ENCODE data around the gene BEND3.
"Not testable (repeated sequence)": the region's sequence is repeated elsewhere in the genome, so short reads cannot be mapped to it uniquely, and the experiment has no call there.

The BEND3 gene

GRCh38 chr6:107120404-107120803, 5.1 kb upstream of the BEND3 start:
- DNase-seq: no peak

- no peak for DNase-seq
Observed at GRCh38 chr6:107118976-107119375, 3.7 kb upstream of the BEND3 start.

DNA sequence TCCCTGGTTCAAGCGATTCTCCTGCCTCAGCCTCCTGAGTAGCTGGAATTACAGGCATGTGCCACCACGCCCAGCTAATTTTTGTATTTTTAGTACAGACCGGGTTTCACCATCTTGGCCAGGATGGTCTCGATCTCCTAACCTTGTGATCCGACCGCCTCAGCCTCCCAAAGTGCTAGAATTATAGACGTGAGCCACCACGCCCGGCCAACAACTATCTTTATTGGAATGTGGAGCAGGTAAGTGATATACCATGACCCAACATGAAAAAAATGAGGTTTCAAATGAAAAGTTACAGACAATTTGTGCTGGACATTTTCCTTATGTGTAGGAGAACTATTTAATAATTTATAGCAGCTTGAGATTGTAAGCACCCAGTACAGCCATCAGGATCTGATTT, 3.2 kb upstream of the BEND3 start:
- DNase-seq: not testable (repeated sequence)

DNA sequence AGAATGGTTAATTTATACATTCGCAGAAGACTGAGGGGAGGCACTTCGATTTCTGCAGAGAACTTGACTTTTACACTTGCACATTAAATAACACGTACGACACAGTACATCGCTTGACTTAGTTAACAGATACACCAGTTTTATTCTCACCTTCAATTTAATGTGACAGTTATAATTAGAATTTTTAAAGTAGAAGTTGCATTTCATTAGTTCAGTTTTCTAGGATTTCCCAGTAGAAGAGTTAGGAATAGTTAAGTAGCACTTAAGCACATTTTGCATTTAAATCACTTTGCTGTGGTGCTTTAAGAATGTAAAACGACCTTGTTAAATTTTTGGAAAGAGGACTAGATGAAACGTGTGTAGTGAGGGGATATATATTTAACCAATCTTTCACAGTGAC, 1.6 kb upstream of the BEND3 start:
- no peak for DNase-seq

DNA sequence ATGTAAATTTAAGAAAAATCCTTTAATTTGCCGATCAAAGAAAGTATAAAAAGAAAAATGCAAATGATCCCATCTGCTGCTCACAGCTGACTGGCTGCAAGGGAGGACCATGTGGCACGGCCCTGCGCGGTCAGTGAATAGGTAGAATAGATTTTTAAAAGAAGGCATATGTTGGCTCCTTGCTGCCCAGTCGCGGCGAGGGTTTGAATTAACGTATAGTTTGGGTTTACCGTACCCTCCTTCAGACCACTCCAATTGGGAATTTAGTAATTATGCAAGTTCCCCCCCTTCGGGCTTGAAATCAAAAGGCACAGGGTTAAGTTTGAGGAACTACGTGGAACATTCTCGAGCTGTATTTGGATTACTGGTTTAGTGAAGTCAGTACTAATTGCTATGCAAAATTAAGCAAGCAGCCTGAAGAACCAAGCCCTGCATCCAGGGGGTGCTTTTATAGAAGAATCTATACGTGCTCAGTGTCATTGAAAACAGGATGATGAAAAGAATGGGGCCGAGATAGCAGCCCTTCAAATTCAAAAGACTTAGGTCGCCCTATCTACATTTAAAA, 1.1 kb upstream of the BEND3 start:
- peak; percentile 26 for DNase-seq

- DNase-seq: peak; percentile 48
Observed at GRCh38 chr6:107115695-107116327, 496 bp upstream of the BEND3 start.

- peak; percentile 79 for DNase-seq
Observed at GRCh38 chr6:107114213-107114925, 946 bp downstream of the BEND3 start.

DNA sequence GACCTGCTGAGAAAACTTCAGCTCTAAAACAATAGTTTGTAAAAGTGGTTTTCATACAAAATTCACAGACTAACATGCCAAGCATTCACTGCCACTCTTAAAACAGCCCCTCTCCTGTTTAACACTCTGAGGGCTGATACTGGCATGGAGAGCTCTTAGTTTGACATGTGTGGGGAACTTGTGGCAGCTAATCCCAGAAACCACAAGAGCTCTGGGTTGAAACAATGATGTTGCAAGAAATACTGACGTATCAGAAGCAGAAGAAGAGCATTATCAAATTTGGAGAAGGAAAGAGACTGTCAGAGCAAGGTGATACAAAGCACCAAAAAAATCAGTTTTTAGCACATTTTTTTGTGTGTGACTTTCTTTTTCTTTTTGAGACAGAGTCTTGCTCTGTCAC, 5.1 kb downstream of the BEND3 start:
- no peak for DNase-seq

GRCh38 chr6:107108201-107108890, 7.0 kb downstream of the BEND3 start:
- no peak for DNase-seq

GRCh38 chr6:107107791-107108190, 7.5 kb downstream of the BEND3 start:
- DNase-seq: no peak

DNA sequence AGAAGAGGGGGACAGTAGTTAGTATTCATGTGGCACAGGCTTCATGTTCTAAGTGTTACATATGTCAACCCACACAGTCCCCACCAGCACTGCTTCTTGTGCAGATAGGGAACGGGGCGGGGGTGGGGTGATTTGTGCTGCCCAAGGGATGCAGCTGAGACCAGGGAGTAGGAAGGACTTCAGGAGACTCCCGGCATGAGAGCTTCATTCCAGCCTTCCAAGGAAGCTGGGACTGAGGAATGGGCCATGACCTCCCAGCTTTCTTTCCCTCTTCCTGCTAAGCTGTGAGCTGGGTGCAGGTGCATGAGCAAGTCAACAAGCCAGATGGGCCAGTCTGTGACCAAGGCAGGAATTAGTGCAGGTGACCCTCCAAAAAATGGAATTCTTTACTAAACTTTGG, 9.2 kb downstream of the BEND3 start:
- no peak for DNase-seq

DNA sequence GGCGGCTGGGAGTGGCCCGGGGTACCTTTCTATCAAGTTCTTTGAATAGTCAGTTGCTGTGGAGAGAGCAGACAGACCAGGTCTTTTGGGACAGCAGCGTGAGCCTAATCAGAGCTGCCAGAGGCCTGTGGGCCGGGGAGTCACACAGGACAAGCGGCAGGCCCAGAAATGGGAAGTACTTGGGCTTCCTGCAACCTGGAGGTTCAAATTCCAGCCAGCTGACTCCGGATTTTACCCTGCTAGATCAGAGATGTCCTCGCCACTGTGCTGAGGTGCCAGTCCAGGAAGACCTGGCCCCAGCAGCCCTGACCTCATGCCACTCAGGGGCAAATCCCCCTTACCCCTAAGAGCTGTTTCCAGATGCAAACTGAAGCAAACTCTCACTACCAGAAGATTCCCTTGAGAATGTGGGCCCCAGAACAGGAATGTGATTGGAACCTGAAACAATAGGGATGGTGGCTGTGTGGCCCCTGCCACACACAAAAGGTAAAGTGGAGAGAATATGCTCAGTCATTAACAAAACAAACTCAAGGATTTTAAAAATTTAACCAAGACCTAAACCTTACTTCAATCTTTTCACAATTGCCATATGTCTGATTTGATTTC, 9.7 kb downstream of the BEND3 start:
- no peak for DNase-seq

- DNase-seq: no peak
Observed at GRCh38 chr6:107103082-107103481, 12.2 kb downstream of the BEND3 start.

DNA sequence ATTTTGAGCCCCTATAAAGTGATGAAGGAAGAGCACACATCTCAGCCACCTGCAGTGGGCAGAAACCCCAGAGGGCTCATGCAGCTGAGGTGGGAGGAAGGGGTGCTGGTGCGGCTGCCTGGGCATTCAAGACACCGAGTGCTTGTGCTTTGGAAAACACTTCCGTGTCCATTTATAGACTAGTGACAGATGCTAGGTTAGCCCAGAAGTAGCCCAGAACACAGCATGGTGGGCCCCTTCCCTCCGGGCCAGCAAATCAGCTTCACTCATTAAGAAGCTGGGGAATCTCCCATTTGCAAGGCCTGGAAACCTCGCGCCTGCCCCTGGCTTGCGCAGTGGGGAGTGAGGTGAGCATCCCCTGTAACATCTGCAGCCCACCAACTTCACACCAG, 12.9 kb downstream of the BEND3 start:
- no peak for DNase-seq

- DNase-seq: no peak
Observed at GRCh38 chr6:107101686-107102413, 13.5 kb downstream of the BEND3 start.

DNA sequence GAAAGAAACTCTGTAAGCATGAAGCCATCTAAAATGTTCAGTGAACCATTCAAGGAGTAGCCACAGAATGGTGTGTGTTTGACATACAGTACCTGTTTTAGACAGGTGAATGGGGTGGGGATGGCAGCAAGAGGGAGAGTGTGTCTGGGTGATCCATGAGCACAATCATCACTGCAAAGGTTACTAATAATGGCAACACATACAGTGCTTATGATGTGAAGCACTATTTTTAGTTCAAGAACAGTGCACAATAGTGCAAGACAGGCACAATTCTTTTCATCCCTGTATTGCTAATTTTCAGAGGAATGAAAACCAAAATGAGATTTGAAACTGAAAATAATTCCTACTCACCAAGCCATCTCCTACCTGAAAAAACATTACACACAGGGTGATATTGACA, 14.1 kb downstream of the BEND3 start:
- no peak for DNase-seq

- DNase-seq: no peak
Observed at GRCh38 chr6:107098436-107099307, 16.6 kb downstream of the BEND3 start.

- not testable (repeated sequence) for DNase-seq
Observed at GRCh38 chr6:107084459-107084858, 30.9 kb downstream of the BEND3 start.

DNA sequence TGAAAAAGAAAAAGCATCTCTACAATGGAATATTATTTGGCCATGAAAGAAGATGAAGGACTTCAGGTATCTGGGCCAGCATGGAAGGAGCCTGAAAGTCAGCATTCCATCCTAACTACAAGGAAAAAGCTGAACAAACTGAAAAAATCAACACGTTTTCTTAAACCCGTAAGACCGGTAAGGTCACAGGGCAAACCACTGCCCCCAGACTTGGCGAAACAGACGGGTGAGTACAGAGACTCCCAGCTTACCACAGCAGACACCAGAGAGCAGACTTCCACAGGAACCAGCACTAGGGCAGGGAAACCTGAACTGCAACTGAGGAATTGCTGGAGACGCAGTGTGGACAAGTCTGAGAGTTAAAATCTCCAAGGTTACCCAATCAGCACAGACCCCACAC, 31.4 kb downstream of the BEND3 start:
- no peak for DNase-seq

DNA sequence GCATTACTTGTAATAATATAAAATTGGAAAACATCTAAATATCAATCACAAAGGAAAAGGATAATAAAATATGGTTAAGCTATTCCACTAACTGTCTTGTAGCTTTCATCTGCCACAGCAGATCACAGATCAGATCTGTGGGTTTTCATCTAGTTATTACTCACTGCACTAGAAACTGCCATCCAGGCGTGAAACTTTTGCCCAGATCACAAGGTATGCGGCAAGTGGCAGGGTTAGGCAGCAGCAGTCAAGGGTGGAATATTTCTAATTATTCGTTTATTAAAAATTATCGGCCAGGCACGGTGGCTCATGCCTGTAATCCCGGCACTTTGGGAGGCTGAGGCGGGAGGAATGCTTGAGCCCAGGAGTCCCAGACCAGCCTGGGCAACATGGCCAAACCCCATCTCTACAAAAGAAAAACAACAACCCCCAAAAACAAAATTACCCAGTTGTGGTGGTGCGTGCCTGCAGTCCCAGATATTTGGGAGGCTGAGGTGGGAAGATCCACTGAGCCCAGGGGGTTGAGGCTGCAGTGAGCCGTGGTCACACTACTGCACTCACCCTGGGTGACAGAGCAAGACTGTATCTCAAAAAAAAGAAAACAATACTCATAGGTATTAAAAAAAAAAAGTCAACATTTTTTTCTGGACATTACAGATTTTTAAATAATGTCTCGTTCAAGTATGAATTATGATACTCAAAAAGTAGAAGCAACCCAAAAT, 32.1 kb downstream of the BEND3 start:
- DNase-seq: peak; percentile 73

DNA sequence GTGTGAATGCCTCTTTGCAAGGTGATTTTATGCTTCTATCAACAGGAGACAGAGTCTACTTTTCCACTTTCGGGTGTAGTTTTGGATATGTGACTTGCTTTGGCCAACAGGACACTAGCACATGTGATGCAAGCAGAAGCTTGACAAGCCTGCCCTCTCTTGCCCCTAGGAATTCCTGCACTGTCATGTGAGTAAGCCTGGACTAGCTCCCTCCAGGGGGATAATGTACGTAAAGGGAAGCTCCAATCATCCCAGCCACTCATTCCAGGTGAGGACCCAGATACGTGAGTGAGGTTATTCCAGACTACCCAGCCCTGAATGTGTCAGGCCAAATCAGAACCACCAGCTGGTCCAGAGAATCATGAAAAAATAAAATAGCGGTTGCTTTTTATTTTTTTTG, 33.3 kb downstream of the BEND3 start:
- no peak for DNase-seq

All from activated CD4-positive, alpha-beta T cell treated with anti-CD3 and anti-CD28 coated beads, Interleukin-2, amount 50 U/mL, for 16 hours (primary cell).